Measurements from ENCODE around the gene GPC4. TPM values are rescaled to one million over a fixed set of nuclear protein-coding genes. Genes with fewer than 3 reads are reported as not detected.

Gene GPC4
- total and polyA plus RNA-seq, 2 donors = 2.6 to 8.4 TPM

DNA sequence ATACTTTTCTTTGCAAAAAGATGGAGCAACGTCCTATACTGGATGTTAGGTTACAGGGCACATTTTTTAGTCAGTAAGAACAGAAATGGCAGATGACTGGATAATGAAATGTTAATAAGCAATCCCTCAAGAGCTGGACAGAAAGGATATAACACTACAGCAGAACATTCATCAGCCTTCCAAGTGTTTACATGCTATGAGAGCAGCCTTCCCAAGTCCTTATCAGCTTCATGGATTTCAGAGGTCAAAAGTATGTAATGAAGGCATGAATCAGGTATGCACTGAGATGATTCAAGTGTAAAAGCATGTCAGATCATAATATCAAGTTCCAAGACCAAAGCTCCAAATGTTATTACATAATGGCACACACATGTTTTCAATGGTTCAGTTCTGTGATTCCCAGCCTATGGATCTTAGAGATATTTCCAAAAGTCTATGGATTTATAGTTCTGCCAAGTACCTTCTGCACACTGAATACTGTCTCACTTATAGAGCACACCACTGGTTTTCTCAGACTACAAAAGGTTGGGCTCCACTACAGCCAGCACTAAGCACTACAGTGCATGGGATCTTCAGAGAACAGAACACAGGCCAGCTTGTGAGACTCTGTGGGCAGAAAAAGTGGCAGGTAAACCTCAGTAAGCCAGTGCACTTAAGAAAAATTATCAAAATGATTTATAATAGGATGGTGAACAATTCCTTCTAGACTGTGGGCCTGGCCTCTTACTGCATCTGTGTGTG, 49.2 kb downstream of the GPC4 start:
- H3K4me3 ChIP-seq (ENCODE audit: low read length in 2 of 2) = no peak overlapping the region
- 85% methylated on average over 1 of the region's 1 CpG for WGBS
- no peaks in the 10 kb centered on the region for H3K4me1 ChIP-seq (ENCODE audit: control insufficient read depth in 2 of 2, insufficient read depth in 2 of 2, low read length in 2 of 2)
- no peak for DNase-seq (ENCODE audit: low read depth in 6 of 9, low spot score in 9 of 9)
- no peaks in the 10 kb centered on the region for H3K36me3 ChIP-seq (ENCODE audit: control insufficient read depth in 2 of 2, insufficient read depth in 2 of 2, low read length in 1 of 2)
- no peaks in the 10 kb centered on the region for H3K27me3 ChIP-seq (ENCODE audit: control insufficient read depth in 2 of 2, insufficient read depth in 1 of 2, low read length in 1 of 2)
- H3K9me3 ChIP-seq (ENCODE audit: control insufficient read depth in 2 of 2, insufficient read depth in 1 of 2, low read length in 1 of 2) = no peaks in the 10 kb centered on the region
- no peak overlapping the region for H3K27ac ChIP-seq (ENCODE audit: low read depth in 1 of 2, low read length in 1 of 2)

DNA sequence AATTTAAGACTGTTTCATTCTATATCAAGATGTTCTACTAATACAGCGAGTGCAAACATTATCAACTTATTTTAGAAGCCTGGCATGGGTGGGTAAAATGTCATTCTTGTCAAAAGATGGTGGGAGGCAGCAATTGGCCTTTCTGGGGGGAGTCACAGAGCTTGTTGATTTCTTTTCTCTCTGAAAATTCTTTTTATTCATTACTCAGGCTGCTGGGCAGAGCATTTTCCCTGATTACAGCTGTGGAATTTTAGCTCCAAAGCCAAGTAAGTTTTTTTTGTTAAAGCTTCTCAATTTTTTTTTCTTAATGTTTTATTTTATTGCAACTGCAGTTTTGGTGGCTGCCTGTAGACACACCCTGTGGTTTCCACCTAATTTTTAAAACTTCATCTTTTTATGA, 50.4 kb downstream of the GPC4 start:
- WGBS = 94% methylated on average over 1 of the region's 1 CpG
- no peaks in the 10 kb centered on the region for H3K36me3 ChIP-seq (ENCODE audit: control insufficient read depth in 2 of 2, insufficient read depth in 2 of 2, low read length in 1 of 2)
- H3K9me3 ChIP-seq (ENCODE audit: control insufficient read depth in 2 of 2, insufficient read depth in 1 of 2, low read length in 1 of 2) = no peaks in the 10 kb centered on the region
- H3K4me1 ChIP-seq (ENCODE audit: control insufficient read depth in 2 of 2, insufficient read depth in 2 of 2, low read length in 2 of 2) = no peaks in the 10 kb centered on the region
- no peak overlapping the region for H3K27ac ChIP-seq (ENCODE audit: low read depth in 1 of 2, low read length in 1 of 2)
- DNase-seq (ENCODE audit: low read depth in 6 of 9, low spot score in 9 of 9) = no peak
- H3K4me3 ChIP-seq (ENCODE audit: low read length in 2 of 2) = no peak overlapping the region
- no peaks in the 10 kb centered on the region for H3K27me3 ChIP-seq (ENCODE audit: control insufficient read depth in 2 of 2, insufficient read depth in 1 of 2, low read length in 1 of 2)

DNA sequence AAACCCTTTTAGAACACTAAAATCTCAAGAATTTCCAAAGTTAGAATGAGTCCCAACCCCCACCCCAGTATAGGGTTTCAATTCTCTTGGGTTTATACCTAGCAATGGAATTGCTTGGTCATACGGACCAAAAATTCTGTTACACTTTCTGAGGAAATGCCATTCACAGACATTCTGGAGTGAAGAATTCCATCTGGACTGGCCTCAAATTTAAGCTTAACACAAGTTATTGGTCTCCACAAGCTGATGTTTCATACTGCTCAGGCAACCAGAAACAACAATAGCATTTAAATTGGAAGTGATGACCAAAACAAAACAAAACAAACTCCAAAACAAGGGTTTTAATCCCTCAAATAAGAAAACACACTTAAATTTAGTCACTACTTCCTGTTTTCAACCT, 51.1 kb downstream of the GPC4 start:
- Histone ChIP-seq H3K4me3 (ENCODE audit: low read length in 2 of 2) (no peak overlapping the region), H3K27me3 (ENCODE audit: control insufficient read depth in 2 of 2, insufficient read depth in 1 of 2, low read length in 1 of 2) (no peaks in the 10 kb centered on the region), H3K27ac (ENCODE audit: low read depth in 1 of 2, low read length in 1 of 2) (no peak overlapping the region), H3K4me1 (ENCODE audit: control insufficient read depth in 2 of 2, insufficient read depth in 2 of 2, low read length in 2 of 2) (no peaks in the 10 kb centered on the region), H3K36me3 (ENCODE audit: control insufficient read depth in 2 of 2, insufficient read depth in 2 of 2, low read length in 1 of 2) (no peaks in the 10 kb centered on the region), H3K9me3 (ENCODE audit: control insufficient read depth in 2 of 2, insufficient read depth in 1 of 2, low read length in 1 of 2) (no peaks in the 10 kb centered on the region)
- WGBS = 94% methylated on average over 1 of the region's 1 CpG
- DNase-seq (ENCODE audit: low read depth in 6 of 9, low spot score in 9 of 9) = no peak

DNA sequence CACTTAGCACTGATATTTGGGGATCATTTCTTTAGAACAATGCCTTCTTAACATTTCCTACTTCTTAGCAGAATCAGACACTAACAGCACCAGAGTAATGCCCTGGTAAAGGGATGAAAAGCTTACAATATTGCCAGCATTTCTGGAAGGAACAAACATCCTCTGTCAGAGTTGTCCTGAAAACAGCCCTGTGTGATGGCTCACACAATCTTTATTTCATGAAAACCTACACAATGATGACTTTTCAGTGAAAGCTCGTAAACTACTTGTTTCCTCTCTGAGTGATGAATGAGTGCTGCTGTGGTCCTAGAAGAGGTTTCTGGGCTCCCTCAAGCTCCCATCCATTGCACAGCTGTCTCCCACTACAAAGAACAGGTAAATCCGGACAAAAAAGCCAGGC, 52.8 kb downstream of the GPC4 start:
- no peak for DNase-seq (ENCODE audit: low read depth in 6 of 9, low spot score in 9 of 9)
- Histone ChIP-seq H3K4me1 (ENCODE audit: control insufficient read depth in 2 of 2, insufficient read depth in 2 of 2, low read length in 2 of 2) (no peaks in the 10 kb centered on the region), H3K4me3 (ENCODE audit: low read length in 2 of 2) (no peak overlapping the region), H3K9me3 (ENCODE audit: control insufficient read depth in 2 of 2, insufficient read depth in 1 of 2, low read length in 1 of 2) (no peaks in the 10 kb centered on the region), H3K27me3 (ENCODE audit: control insufficient read depth in 2 of 2, insufficient read depth in 1 of 2, low read length in 1 of 2) (no peaks in the 10 kb centered on the region), H3K36me3 (ENCODE audit: control insufficient read depth in 2 of 2, insufficient read depth in 2 of 2, low read length in 1 of 2) (no peaks in the 10 kb centered on the region), H3K27ac (ENCODE audit: low read depth in 1 of 2, low read length in 1 of 2) (no peak overlapping the region)
- WGBS = 99% methylated on average over 2 of the region's 2 CpGs

DNA sequence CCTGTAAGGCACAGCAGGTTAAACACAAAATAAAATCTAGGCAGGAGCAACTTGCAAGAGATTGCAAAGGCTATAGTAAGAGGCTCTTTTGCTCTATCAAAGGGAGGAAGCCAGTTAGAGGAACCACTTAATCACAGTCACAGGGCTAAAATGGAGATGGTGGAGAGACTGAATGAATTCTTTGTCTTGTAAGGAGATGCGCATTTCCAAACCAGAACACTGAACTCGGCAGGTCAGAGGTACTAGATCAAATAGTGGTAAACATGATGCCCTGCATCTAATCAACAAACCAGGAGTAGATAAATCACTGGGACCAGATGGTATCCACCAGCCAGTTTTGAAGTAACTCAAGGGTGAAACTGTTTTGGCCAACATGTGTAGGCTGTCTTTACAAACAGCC, 55.8 kb downstream of the GPC4 start:
- 98% methylated on average over 2 of the region's 2 CpGs for WGBS
- H3K4me3 ChIP-seq (ENCODE audit: low read length in 2 of 2) = no peak overlapping the region
- no peaks in the 10 kb centered on the region for H3K36me3 ChIP-seq (ENCODE audit: control insufficient read depth in 2 of 2, insufficient read depth in 2 of 2, low read length in 1 of 2)
- DNase-seq (ENCODE audit: low read depth in 6 of 9, low spot score in 9 of 9) = no peak
- H3K4me1 ChIP-seq (ENCODE audit: control insufficient read depth in 2 of 2, insufficient read depth in 2 of 2, low read length in 2 of 2) = no peaks in the 10 kb centered on the region
- H3K9me3 ChIP-seq (ENCODE audit: control insufficient read depth in 2 of 2, insufficient read depth in 1 of 2, low read length in 1 of 2) = no peaks in the 10 kb centered on the region
- H3K27ac ChIP-seq (ENCODE audit: low read depth in 1 of 2, low read length in 1 of 2) = no peak overlapping the region
- no peaks in the 10 kb centered on the region for H3K27me3 ChIP-seq (ENCODE audit: control insufficient read depth in 2 of 2, insufficient read depth in 1 of 2, low read length in 1 of 2)

DNA sequence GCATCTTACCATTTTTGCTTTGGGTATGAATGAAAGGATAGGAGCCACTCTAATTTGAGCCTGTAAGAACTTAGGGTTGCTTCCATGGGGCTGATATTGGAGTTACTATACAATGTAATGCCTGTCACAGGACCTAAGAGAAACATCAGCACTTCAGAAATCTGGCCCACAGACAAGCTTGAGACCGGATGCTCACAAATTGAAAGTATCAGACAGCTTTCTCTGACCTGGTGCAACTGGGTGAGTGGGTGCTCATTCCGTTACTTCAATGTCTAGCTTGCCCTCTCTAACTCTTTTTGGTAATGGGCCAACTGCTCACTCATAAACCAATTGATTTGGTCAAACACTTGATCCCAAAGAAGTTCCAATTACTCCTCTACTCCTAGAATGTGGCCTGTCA, 62.1 kb downstream of the GPC4 start:
- H3K4me1 ChIP-seq (ENCODE audit: control insufficient read depth in 2 of 2, insufficient read depth in 2 of 2, low read length in 2 of 2) = no peaks in the 10 kb centered on the region
- no peak for DNase-seq (ENCODE audit: low read depth in 6 of 9, low spot score in 9 of 9)
- no peaks in the 10 kb centered on the region for H3K36me3 ChIP-seq (ENCODE audit: control insufficient read depth in 2 of 2, insufficient read depth in 2 of 2, low read length in 1 of 2)
- H3K27me3 ChIP-seq (ENCODE audit: control insufficient read depth in 2 of 2, insufficient read depth in 1 of 2, low read length in 1 of 2) = no peaks in the 10 kb centered on the region
- 98% methylated on average over 2 of the region's 2 CpGs for WGBS
- H3K27ac ChIP-seq (ENCODE audit: low read depth in 1 of 2, low read length in 1 of 2) = no peak overlapping the region
- no peak overlapping the region for H3K4me3 ChIP-seq (ENCODE audit: low read length in 2 of 2)
- no peaks in the 10 kb centered on the region for H3K9me3 ChIP-seq (ENCODE audit: control insufficient read depth in 2 of 2, insufficient read depth in 1 of 2, low read length in 1 of 2)

DNA sequence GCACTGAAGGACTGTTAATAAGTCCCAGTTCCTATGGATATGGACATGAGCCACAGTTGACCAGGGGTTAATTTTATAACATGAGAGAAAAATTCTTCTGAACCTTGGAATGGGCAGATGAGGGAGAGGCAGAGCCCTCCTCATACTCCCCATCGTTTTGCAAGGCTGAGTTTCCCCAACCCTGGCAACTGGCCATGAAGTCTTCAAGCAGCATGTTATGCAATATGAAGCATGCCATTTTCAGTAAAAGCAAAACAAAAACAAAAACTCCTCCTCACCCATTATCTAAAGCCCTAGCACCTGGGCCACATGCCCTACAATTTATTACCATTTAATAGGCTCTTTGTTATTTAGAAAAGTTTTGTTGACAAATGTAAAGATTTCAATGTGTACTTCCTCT, 64.5 kb downstream of the GPC4 start:
- 75% methylated on average over 1 of the region's 1 CpG for WGBS
- Histone ChIP-seq H3K27ac (ENCODE audit: low read depth in 1 of 2, low read length in 1 of 2) (no peak overlapping the region), H3K27me3 (ENCODE audit: control insufficient read depth in 2 of 2, insufficient read depth in 1 of 2, low read length in 1 of 2) (no peaks in the 10 kb centered on the region), H3K9me3 (ENCODE audit: control insufficient read depth in 2 of 2, insufficient read depth in 1 of 2, low read length in 1 of 2) (no peaks in the 10 kb centered on the region), H3K4me1 (ENCODE audit: control insufficient read depth in 2 of 2, insufficient read depth in 2 of 2, low read length in 2 of 2) (no peaks in the 10 kb centered on the region), H3K36me3 (ENCODE audit: control insufficient read depth in 2 of 2, insufficient read depth in 2 of 2, low read length in 1 of 2) (no peaks in the 10 kb centered on the region), H3K4me3 (ENCODE audit: low read length in 2 of 2) (no peak overlapping the region)
- DNase-seq (ENCODE audit: low read depth in 6 of 9, low spot score in 9 of 9) = no peak

DNA sequence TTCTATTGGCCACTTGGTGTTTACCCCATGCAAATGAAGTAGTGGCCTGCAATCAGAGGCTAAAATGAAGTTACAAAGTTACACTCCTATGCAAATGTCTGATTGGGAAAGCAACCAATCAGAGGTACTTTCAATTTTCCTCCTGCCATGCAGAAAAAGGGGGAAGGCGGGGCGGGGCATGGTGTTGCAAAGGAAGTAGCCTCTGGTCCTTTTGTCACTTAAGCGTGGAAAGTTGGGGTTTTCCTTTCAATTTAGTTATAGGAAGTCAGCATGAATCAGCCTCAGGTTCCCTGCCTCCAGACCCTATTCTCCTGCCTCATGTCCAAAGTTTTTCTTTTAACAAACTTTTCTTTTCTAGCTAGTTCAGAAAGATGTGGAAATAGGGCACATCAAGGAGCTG, 69.3 kb downstream of the GPC4 start:
- 98% methylated on average over 3 of the region's 3 CpGs for WGBS
- no peak for DNase-seq (ENCODE audit: low read depth in 6 of 9, low spot score in 9 of 9)
- no peak overlapping the region for H3K27ac ChIP-seq (ENCODE audit: low read depth in 1 of 2, low read length in 1 of 2)
- no peak overlapping the region for H3K4me3 ChIP-seq (ENCODE audit: low read length in 2 of 2)
- no peaks in the 10 kb centered on the region for H3K36me3 ChIP-seq (ENCODE audit: control insufficient read depth in 2 of 2, insufficient read depth in 2 of 2, low read length in 1 of 2)
- H3K27me3 ChIP-seq (ENCODE audit: control insufficient read depth in 2 of 2, insufficient read depth in 1 of 2, low read length in 1 of 2) = no peaks in the 10 kb centered on the region
- H3K9me3 ChIP-seq (ENCODE audit: control insufficient read depth in 2 of 2, insufficient read depth in 1 of 2, low read length in 1 of 2) = no peaks in the 10 kb centered on the region
- H3K4me1 ChIP-seq (ENCODE audit: control insufficient read depth in 2 of 2, insufficient read depth in 2 of 2, low read length in 2 of 2) = no peaks in the 10 kb centered on the region

DNA sequence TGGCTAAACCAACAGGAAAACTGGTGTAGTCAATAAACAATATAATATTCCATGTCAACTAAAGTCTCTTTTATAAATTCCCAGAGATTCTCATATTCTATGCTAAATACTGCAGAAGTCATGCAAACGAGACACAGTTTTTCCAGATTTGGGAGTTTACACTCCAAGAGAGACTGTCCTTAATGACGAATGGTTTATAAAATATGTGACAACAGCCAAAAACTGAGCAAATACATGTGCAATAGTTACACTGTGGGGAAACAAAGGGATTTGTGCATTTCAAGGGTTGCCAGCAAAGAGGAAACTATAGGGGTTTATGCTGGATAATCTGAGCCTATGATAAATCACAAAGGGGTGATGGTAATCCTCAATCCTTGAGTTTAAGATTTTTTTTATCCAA, 75.7 kb downstream of the GPC4 start:
- WGBS = 96% methylated on average over 2 of the region's 2 CpGs

More for the DNA sequence above, 75.7 kb downstream of the GPC4 start:
- H3K27ac ChIP-seq (ENCODE audit: low read depth in 1 of 2, low read length in 1 of 2) = no peak overlapping the region
- DNase-seq (ENCODE audit: low read depth in 6 of 9, low spot score in 9 of 9) = no peak
- no peaks in the 10 kb centered on the region for H3K9me3 ChIP-seq (ENCODE audit: control insufficient read depth in 2 of 2, insufficient read depth in 1 of 2, low read length in 1 of 2)
- H3K36me3 ChIP-seq (ENCODE audit: control insufficient read depth in 2 of 2, insufficient read depth in 2 of 2, low read length in 1 of 2) = no peaks in the 10 kb centered on the region
- no peak overlapping the region for H3K4me3 ChIP-seq (ENCODE audit: low read length in 2 of 2)
- H3K4me1 ChIP-seq (ENCODE audit: control insufficient read depth in 2 of 2, insufficient read depth in 2 of 2, low read length in 2 of 2) = no peaks in the 10 kb centered on the region
- H3K27me3 ChIP-seq (ENCODE audit: control insufficient read depth in 2 of 2, insufficient read depth in 1 of 2, low read length in 1 of 2) = no peaks in the 10 kb centered on the region

Measured in thymus (tissue), 11 donors.